Neural progenitor cell (in vitro differentiated cells): ENCODE results near the gene ARHGAP15.

Source experiments
- EZH2 ChIP-seq: fragments of 200-600 bp; sonication (generic); IDR thresholded peaks from 2 replicates; pipeline ENCODE4 v1.6.1; 2017; ENCODE audit warnings: antibody characterized with exemption, mild to moderate bottlenecking, moderate library complexity
- EZH2phosphoT487 ChIP-seq: fragments of 200-600 bp; sonication (generic); IDR thresholded peaks from 2 replicates; pipeline ENCODE4 v1.6.1; 2017; ENCODE audit warnings: antibody characterized with exemption
- TF ChIP-seq, protein P1 (sequence below): fragments of 200-600 bp; sonication (generic); IDR thresholded peaks from 2 replicates; pipeline ENCODE4 v1.5.1; 2017; ENCODE audit warnings: antibody characterized with exemption, mild to moderate bottlenecking

DNA sequence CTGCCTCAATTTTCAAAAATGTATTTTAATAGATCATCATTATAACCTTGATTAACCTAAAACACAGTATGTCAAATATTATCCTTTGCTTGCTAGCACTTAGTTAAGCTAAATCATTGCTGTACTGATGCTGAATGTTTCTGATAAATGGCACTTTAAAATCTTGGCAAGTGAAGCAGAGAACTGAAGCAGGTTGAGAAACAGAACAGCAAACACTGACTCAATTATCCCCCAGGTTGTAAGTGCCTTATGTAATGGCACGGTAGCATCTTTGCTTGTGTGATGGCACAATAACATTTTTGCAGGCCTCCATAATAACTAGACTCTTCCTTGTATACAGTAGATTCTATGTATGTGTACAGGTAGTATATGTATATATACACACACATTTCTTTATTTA lies 33.8 kb downstream of the ARHGAP15 start:
- TF ChIP-seq, protein P1, sequence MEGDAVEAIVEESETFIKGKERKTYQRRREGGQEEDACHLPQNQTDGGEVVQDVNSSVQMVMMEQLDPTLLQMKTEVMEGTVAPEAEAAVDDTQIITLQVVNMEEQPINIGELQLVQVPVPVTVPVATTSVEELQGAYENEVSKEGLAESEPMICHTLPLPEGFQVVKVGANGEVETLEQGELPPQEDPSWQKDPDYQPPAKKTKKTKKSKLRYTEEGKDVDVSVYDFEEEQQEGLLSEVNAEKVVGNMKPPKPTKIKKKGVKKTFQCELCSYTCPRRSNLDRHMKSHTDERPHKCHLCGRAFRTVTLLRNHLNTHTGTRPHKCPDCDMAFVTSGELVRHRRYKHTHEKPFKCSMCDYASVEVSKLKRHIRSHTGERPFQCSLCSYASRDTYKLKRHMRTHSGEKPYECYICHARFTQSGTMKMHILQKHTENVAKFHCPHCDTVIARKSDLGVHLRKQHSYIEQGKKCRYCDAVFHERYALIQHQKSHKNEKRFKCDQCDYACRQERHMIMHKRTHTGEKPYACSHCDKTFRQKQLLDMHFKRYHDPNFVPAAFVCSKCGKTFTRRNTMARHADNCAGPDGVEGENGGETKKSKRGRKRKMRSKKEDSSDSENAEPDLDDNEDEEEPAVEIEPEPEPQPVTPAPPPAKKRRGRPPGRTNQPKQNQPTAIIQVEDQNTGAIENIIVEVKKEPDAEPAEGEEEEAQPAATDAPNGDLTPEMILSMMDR: no peak
- TF ChIP-seq EZH2 (no peak), EZH2phosphoT487 (no peak)
